ENCODE measurements around the gene PPARG. TPM values are rescaled to one million over a fixed set of nuclear protein-coding genes. Genes with fewer than 3 reads are reported as not detected.
"Not testable (repeated sequence)": the region's sequence is repeated elsewhere in the genome, so short reads cannot be mapped to it uniquely, and the experiment has no call there.

The PPARG gene
- total RNA-seq, 2 donors from 2014 or later, result 40.1 to 57.2 TPM

GRCh38 chr3:12445523-12446240 lies 156.8 kb downstream of the PPARG start:
- DNase-seq (no peak), ATAC-seq (no peak)
- intact Hi-C loops (cut with DNase I), result loop anchor here in 1 of 2 donors (10.0 kb wide), 1 partner anchor 71 kb away; no protein-coding TSS in a partner anchor

- intact Hi-C loops (cut with DNase I), result loop anchor here in 1 of 2 donors (10.0 kb wide), 1 partner anchor 71 kb away; no protein-coding TSS in a partner anchor
- ATAC-seq (no peak), DNase-seq (no peak)
Measured at GRCh38 chr3:12446298-12446697, 157.4 kb downstream of the PPARG start.

GRCh38 chr3:12447075-12447474 lies 158.2 kb downstream of the PPARG start:
- no peak for ATAC-seq
- no peak for DNase-seq
- intact Hi-C loops (cut with DNase I), result loop anchor here in 1 of 2 donors (10.0 kb wide), 1 partner anchor 72 kb away; no protein-coding TSS in a partner anchor

- not testable (repeated sequence) for ATAC-seq, DNase-seq
- intact Hi-C loops (cut with DNase I), result loop anchor here in 1 of 2 donors (10.0 kb wide), 1 partner anchor 74 kb away; no protein-coding TSS in a partner anchor
Measured at GRCh38 chr3:12448404-12449202, 159.7 kb downstream of the PPARG start.

GRCh38 chr3:12449889-12450682 lies 161.2 kb downstream of the PPARG start:
- ATAC-seq, result no peak
- no peak for DNase-seq
- intact Hi-C loops (cut with DNase I), result loop anchor here in 1 of 2 donors (10.0 kb wide), 1 partner anchor 75 kb away; no protein-coding TSS in a partner anchor

- DNase-seq (no peak), ATAC-seq (no peak)
- intact Hi-C loops (cut with DNase I), result no loop called here
Measured at GRCh38 chr3:12451481-12451880, 162.6 kb downstream of the PPARG start.

- no peak for ATAC-seq
- intact Hi-C loops (cut with DNase I), result no loop called here
- no peak for DNase-seq
Measured at GRCh38 chr3:12451960-12452359, 163.1 kb downstream of the PPARG start.

GRCh38 chr3:12452361-12453330 lies 163.8 kb downstream of the PPARG start:
- DNase-seq (no peak), ATAC-seq (peak in 1 of 2 donors; percentile 88)
- intact Hi-C loops (cut with DNase I), result no loop called here

GRCh38 chr3:12454076-12454815 lies 165.4 kb downstream of the PPARG start:
- ATAC-seq, result no peak
- intact Hi-C loops (cut with DNase I), result no loop called here
- no peak for DNase-seq

- DNase-seq (no peak), ATAC-seq (no peak)
- intact Hi-C loops (cut with DNase I), result no loop called here
Measured at GRCh38 chr3:12454816-12455121, 165.9 kb downstream of the PPARG start.

- no peak for DNase-seq
- intact Hi-C loops (cut with DNase I), result no loop called here
- no peak for ATAC-seq
Measured at GRCh38 chr3:12455740-12456139, 166.9 kb downstream of the PPARG start.

- DNase-seq (no peak), ATAC-seq (no peak)
- intact Hi-C loops (cut with DNase I), result no loop called here
Measured at GRCh38 chr3:12456441-12456840, 167.6 kb downstream of the PPARG start.

GRCh38 chr3:12457380-12457779 lies 168.5 kb downstream of the PPARG start:
- ATAC-seq; intact Hi-C loops (cut with DNase I): not testable (repeated sequence)

GRCh38 chr3:12458901-12459300 lies 170.0 kb downstream of the PPARG start:
- DNase-seq (no peak), ATAC-seq (peak in 1 of 2 donors; percentile 73)
- intact Hi-C loops (cut with DNase I), result no loop called here

More at GRCh38 chr3:12457380-12457779, 168.5 kb downstream of the PPARG start:
- DNase-seq, result not testable (repeated sequence)

GRCh38 chr3:12460127-12460526 lies 171.3 kb downstream of the PPARG start:
- intact Hi-C loops (cut with DNase I), result no loop called here
- ATAC-seq (no peak), DNase-seq (no peak)

GRCh38 chr3:12461097-12461649 lies 172.3 kb downstream of the PPARG start:
- no peak for ATAC-seq
- DNase-seq, result no peak
- intact Hi-C loops (cut with DNase I), result no loop called here

Measured in left cardiac atrium (tissue), 4 donors.